ENCODE data around the gene GNAT1. TPM values are rescaled to one million over a fixed set of nuclear protein-coding genes. Genes with fewer than 3 reads are reported as not detected.
A peak's percentile ranks its signal among the peaks of the same experiment; 100 is the strongest.

The GNAT1 gene
- polyA plus RNA-seq, 1 experiment, result not detected

GRCh38 chr3:50162034-50162883 lies 29.2 kb upstream of the GNAT1 start:
- no peak for TF ChIP-seq CTCF (IDR thresholded peaks at IDR 0.05; ENCODE audit: low read depth, low read length)
- Histone ChIP-seq H3K27me3 (ENCODE audit: control insufficient read depth, insufficient read depth, low read length) (no peaks in the 10 kb centered on the region), H3K9me3 (ENCODE audit: control insufficient read depth, insufficient read depth, low read length) (no peaks in the 10 kb centered on the region), H3K4me3 (ENCODE audit: low read depth, low read length) (no peak overlapping the region), H3K27ac (ENCODE audit: low read depth, low read length) (peak overlapping the region; percentile 11)
- no peak for DNase-seq (ENCODE audit: low read depth, low spot score)
- POLR2A ChIA-PET, result no interaction called here
- CTCF ChIA-PET, result interaction anchor here (0.5 to 3.2 kb wide), 4 partner anchors 29 to 758 kb away, joined by 3 to 13 read pairs (median 4); partner anchors contain the start of gene GNAT1

- CTCF ChIA-PET, result interaction anchor here (1.0 to 3.2 kb wide), 5 partner anchors 26 to 83 kb away, joined by 3 to 13 read pairs (median 4); partner anchors contain the start of gene GNAT1
- POLR2A ChIA-PET, result interaction anchor here (0.6 to 0.7 kb wide), 2 partner anchors 37 to 38 kb away, joined by 3 to 5 read pairs; no protein-coding TSS in a partner anchor
- H3K27me3 ChIP-seq (ENCODE audit: control insufficient read depth, insufficient read depth, low read length), result no peaks in the 10 kb centered on the region
- H3K9me3 ChIP-seq (ENCODE audit: control insufficient read depth, insufficient read depth, low read length), result no peaks in the 10 kb centered on the region
- DNase-seq (ENCODE audit: low read depth, low spot score), result peak; percentile 76
- TF ChIP-seq CTCF (IDR thresholded peaks at IDR 0.05; ENCODE audit: low read depth, low read length), result no peak
- peak overlapping the region; percentile 55 for H3K27ac ChIP-seq (ENCODE audit: low read depth, low read length)
- no peak overlapping the region for H3K4me3 ChIP-seq (ENCODE audit: low read depth, low read length)
These were observed 27.6 kb upstream of the GNAT1 start for GRCh38 chr3:50163572-50164455.

- ChIA-PET POLR2A (interaction anchor here (0.6 kb wide), 1 partner anchor 38 kb away, joined by 5 read pairs; no protein-coding TSS in a partner anchor), CTCF (interaction anchor here (0.9 to 3.2 kb wide), 6 partner anchors 25 to 100 kb away, joined by 3 to 13 read pairs (median 4); partner anchors contain the start of gene GNAT1)
- DNase-seq (ENCODE audit: low read depth, low spot score), result no peak
- Histone ChIP-seq H3K27ac (ENCODE audit: low read depth, low read length) (no peak overlapping the region), H3K27me3 (ENCODE audit: control insufficient read depth, insufficient read depth, low read length) (no peaks in the 10 kb centered on the region), H3K4me3 (ENCODE audit: low read depth, low read length) (no peak overlapping the region), H3K9me3 (ENCODE audit: control insufficient read depth, insufficient read depth, low read length) (no peaks in the 10 kb centered on the region)
- TF ChIP-seq CTCF (IDR thresholded peaks at IDR 0.05; ENCODE audit: low read depth, low read length), result no peak
These were observed 26.9 kb upstream of the GNAT1 start for GRCh38 chr3:50164481-50164880.

- TF ChIP-seq CTCF (IDR thresholded peaks at IDR 0.05; ENCODE audit: low read depth, low read length), result no peak
- Histone ChIP-seq H3K4me3 (ENCODE audit: low read depth, low read length) (no peak overlapping the region), H3K27me3 (ENCODE audit: control insufficient read depth, insufficient read depth, low read length) (no peaks in the 10 kb centered on the region), H3K27ac (ENCODE audit: low read depth, low read length) (peak overlapping the region; percentile 82), H3K9me3 (ENCODE audit: control insufficient read depth, insufficient read depth, low read length) (no peaks in the 10 kb centered on the region)
- no peak for DNase-seq (ENCODE audit: low read depth, low spot score)
- POLR2A ChIA-PET, result interaction anchor here (1.0 to 1.4 kb wide), 2 partner anchors 9 to 14 kb away, joined by 5 to 8 read pairs; no protein-coding TSS in a partner anchor
- CTCF ChIA-PET, result interaction anchor here (0.8 to 1.7 kb wide), 7 partner anchors 24 to 100 kb away, joined by 3 to 5 read pairs (median 3); no protein-coding TSS in a partner anchor
These were observed 26.2 kb upstream of the GNAT1 start for GRCh38 chr3:50164984-50165909.
